ENCODE results near the gene TTN.
"Not testable (repeated sequence)": the region's sequence is repeated elsewhere in the genome, so short reads cannot be mapped to it uniquely, and the experiment has no call there.

Gene TTN

DNA sequence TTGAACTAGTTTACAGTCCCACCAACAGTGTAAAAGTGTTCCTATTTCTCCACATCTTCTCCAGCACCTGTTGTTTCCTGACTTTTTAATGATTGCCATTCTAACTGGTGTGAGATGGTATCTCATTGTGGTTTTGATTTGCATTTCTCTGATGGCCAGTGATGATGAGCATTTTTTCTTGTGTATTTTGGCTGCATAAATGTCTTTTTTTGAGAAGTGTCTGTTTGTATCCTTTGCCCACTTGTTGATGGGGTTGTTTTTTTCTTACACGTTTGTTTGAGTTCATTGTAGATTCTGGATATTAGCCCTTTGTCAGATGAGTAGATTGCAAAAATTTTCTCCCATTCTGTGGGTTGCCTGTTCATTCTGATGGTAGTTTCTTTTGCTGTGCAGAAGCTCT is 281.8 kb downstream of the TTN start:
- DNase-seq: not testable (repeated sequence)

DNA sequence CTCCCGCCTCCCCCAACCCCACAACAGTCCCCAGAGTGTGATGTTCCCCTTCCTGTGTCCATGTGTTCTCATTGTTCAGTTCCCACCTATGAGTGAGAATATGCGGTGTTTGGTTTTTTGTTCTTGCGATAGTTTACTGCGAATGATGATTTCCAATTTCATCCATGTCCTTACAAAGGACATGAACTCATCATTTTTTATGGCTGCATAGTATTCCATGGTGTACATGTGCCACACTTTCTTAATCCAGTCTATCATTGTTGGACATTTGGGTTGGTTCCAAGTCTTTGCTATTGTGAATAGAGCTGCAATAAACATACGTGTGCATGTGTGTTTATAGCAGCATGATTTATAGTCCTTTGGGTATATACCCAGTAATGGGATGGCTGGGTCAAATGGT is 282.2 kb downstream of the TTN start:
- not testable (repeated sequence) for DNase-seq

DNA sequence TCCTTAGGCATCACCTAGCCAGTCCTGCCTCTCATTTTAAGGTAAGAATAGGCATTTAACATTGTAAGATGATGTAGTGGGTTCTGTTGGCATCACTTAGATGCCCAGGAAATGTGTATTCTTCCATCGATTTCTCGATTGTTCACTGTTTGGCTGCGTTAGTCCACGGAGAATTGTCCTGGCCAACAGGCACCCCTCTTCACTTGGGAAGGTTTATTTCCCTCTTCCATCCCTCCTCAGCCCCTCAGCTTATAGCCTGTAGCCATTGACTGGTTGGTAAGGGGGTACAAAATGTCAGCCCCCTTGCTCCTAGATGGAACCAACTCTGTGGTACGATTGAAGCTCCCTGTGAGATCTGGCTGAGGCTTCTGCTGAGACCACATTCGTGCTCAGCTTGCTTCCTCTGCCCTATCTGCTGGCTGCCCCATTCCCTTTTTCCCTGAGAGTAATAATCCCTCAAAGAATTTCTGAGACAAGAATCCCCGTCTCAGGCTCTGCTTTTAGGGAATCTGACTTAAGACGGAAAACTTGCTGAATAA is 283.6 kb downstream of the TTN start:
- DNase-seq: no peak

DNA sequence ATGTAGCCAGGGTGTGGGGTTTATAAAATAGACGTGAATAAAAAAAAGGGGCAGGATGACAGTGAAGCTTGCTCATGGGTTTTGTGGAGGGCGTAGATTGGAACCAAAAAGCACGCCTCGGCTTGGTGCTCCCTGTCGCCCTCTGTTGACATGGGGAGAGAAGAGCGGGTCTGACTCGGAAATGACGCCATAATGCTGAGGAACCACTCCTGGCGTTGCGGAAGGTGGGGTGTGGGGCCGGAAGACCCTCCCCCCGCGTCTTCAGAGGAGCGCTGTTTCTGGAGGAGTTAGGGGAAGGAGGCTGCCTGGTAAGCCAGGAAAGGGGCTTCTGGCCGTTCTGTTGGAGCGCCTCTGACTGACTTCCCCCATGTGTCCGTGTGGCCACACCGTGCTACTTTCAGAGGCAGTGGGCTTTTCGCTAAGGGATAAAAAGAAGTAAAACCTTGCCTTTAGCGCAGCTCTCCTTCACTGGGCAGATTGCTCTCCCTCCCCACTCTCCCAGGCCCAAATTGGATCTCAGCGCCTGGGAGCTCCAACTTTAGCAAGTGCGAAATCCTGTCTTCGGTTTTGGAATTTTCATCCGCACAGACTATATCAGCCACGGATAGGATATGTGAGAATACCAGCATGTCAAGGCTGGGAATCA is 284.1 kb downstream of the TTN start:
- DNase-seq: peak; percentile 7 to 95

DNA sequence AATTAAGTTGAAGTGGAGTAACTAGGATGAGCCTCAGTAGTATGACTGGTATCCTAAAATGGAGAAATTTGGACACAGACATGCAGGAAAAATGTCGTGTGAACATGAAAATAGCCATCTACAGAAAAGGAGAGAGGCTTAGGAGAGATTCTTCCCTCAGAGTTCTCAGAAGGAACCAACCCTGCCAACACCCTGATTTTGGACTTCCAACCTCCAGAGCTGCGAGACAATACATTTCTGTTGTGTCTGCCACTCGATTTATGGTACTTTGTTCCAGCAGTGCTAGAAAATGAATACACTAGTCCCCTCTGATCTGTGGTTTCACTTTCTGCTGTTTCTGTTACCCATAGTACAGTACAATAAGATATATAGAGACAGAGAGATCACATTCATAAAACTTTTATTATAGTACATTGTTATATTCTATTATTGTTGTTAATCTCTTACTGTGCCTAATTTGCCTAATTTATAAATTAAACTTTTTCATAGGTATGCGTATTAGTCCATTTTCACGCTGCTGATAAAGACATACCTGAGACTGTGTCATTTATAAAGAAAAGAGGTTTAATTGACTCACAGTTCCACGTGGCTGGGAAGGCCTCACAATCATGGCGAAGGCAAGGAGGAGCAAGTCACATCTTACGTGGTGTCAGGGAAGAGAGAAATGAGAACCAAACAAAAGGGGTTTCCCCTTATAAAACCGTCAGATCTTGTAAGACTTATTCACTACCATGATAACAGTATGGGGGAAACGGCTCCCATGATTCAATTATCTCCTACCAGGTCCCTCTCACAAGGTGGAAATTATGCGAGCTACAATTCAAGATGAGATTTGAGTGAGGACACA is 285.7 kb downstream of the TTN start:
- no peak for DNase-seq

- no peak for DNase-seq
Observed at GRCh38 chr2:178517496-178517895, 289.7 kb downstream of the TTN start.

DNA sequence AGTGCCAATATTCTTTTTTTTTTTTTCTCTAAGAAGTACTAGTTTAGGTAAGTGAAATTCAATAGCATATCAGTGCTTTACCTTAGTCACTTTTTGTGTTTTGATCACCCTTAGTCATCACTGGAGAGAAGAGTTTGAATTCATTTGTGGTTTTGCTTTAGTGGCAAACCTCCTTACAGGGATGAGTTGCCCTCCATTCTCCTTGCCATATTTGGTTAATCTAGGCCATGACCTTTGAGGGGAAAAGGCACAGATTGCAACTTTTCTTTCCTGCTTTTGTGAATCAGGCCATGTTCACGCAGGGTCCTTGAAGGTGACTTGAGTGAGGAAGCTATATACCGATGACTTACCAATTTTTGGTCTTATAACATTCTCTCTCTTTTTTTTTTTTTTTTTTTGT is 292.6 kb downstream of the TTN start:
- no peak for DNase-seq

DNA sequence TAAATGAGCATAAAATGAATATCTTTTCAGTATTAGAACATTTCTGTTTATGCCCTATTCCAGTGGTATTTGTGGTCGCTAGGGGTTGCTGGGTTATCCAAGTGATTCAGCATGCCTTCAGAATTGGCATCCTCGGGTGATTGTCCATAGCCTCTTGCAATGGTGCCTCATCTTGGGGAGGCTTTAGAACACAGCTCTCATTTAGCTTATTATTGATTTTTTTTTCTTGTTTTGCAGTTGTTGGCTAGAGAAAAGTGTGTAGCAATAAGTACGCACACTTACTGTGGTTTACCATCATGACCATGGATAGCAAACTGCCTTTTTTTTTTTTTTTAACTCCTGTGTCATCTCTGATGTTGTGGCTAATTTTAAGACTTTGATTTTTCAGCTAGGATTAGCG is 293.3 kb downstream of the TTN start:
- DNase-seq: no peak

DNA sequence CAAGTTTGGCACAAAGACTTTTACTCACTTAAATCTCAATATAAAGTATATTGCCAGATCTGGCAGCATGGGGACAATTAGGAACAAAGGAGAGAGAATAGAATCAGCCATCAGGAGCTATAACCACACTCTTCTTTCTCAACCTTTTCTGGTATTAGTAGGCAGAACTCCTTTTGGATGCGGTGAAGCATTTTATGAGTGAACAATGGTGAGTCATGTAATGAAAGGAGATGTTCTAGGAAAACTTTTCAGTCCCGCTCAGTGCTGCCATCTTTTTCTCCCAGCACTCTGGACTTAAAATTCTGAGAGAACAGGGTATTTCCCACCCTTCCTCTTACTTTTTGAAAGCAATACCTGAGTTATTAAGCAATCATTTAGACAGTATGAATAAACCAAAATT is 294.7 kb downstream of the TTN start:
- DNase-seq: no peak

GRCh38 chr2:178510384-178510783 is 296.8 kb downstream of the TTN start:
- DNase-seq: no peak

DNA sequence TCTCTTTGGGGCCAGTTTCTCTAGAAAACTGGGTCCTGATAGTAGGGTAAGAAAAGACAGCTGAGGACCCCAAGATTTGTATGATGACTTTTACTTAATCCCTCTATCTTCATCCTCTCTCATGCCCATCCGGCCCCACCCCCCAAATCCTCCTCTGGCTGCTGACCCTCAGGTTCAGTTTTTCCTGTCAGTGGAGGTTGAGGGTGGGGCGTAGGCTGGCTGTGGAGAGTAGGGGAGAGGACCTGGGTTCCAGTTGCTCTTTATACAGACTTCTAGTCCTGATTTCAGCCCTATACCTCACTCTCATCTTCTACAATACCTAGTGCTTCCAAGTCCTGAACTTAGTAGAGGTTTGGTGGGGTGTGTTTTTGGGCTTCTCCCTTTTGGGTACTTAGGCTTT is 298.6 kb downstream of the TTN start:
- DNase-seq: no peak

DNA sequence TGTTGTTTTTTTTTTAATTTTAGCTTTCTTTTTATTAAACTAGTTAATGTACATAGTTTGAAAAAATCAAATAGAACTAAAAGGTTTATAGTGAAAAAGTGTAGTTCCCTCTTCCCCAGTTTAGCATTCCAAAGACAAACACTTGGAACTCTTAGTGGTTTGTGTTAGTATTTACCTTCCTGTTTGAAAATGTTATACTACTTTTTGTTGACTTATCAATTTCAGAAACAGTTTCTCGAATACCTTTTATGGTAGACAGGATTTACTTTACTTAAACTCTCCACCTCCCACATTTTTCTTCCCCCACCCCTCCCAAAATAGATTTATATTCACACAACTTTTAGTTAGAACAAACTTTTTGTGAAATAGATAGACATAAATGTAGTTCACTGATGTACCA is 300.3 kb downstream of the TTN start:
- no peak for DNase-seq

GRCh38 chr2:178506524-178506923 is 300.7 kb downstream of the TTN start:
- no peak for DNase-seq

DNA sequence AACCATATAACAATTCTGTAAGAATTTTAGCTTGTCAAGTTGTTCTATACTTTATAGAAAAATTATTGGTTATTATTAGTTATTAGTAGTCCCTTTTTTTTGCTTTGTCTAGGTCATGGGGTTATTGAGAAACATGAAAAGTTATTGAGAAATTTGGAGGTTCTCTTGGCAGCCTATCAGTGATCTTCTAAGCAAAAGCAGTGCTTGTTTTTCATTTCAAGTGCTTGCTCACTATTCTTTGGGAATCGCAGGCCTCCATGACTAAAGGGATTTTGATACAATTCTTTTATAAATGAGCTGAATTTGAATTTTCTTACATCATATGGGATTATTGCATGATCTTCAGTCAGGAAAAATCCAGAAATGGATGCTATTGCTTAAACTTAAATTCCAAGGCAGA is 301.1 kb downstream of the TTN start:
- DNase-seq: no peak

DNA sequence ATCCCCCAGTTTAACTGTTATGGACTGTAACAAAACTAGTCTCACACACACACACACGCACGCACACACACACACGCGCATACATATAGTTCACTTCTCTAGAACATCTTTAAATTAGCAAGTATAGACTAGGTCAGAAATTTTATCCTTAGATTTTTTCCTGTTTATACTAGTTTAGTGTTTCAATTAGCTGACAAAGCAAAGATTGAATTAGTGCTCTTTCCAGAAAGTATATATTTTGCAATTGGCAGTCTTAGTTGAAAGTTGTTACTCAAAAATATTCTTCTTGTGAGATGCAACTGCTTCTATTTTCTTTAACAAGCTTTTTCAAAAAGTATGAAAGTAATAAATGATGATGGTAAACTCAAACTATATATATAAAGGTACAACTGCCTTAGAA is 304.5 kb downstream of the TTN start:
- no peak for DNase-seq

DNA sequence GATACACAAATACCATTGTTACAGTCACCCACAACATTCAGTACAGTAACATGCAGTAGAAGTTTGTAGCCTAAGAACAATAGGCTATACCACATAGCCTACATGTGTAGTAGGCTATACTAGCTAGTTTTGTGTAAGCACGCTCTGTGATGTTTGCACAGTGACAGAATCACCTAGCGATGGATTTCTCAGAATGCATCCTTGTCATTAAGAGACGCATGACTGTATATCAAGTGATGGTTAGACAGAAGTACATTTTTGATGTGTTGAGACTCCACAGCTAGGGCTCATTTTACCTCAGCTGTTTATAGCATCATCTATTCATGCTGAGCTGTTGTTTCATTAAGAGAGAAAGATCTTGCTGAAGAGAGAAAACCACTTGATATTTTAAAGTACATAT is 307.6 kb downstream of the TTN start:
- no peak for DNase-seq

- no peak for DNase-seq
Observed at GRCh38 chr2:178498137-178498536, 309.1 kb downstream of the TTN start.

DNA sequence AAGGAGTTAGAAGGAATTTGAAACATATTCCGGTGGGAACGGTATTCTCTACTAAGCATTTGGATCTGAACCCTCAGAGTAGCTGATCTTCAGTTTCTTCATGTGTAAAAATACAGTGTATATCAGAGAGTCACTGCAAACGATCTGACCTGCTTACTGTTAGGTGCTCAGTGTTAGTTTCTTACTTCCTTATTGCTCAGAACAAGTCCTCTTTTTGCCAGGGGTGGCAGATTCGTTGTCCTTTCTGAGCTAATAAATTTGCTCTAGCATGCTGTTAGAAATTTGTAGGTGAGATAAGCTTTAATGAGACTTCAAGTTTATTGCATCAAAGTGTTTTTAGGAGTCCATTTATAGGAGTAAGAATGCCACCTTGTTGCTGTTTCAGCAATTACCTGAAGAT is 311.2 kb downstream of the TTN start:
- no peak for DNase-seq

- DNase-seq: no peak
Observed at GRCh38 chr2:178491612-178492011, 315.6 kb downstream of the TTN start.

- DNase-seq: no peak
Observed at GRCh38 chr2:178485356-178485755, 321.9 kb downstream of the TTN start.

DNA sequence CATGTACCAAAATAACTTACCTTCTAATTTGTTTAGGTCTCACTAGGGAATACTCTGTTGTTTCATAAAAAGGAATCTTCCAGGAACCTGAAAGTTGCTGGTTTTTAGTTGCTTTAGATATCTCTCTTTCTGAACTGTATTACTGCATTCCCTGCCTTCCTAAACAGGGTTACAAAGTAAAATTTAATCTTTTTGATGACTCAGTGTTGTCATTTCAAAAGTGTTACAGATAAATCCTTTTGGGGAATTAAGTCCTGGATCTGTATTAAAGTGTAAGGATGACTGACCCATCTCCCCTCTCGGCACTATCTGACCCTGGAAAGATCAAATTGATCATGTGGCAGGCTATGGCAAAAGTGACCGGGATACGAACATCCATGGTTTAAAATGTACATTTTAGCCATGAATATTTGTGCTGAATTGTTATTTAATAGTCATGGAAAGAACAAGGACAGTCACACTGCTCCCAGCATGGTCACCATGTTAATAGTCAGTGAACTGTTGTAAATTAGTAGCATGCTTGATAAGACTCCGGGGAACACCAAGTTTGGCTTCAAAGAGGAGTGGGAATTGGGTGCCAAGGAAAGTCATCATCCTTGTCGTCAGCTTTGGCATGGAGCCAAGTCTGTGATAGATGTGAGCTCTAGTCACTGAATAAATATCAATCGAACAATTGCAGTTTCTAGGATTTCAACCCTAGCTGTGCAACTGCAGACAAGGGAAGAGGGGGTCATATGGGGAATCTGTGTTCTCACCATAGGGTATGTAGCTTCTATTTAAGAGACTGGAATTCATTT is 322.8 kb downstream of the TTN start:
- no peak for DNase-seq

DNA sequence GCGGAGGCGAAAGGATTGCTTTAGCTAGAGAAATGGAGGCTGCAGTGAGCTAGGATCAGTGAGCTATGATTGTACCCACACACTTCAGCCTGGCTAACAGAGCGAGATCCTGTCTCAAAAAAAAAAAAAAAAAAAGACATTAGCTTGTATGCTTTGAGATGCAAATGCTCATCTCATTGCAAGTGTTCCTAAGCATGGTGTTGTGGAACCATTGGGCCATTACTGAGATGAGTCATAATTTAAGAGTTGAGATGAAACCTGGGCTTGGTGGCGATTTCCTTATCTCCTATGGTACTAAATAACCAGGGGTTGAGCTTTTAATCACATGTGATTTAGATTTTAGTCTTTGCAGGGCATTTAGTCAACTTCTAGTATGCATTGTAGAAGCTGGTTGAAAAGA is 324.8 kb downstream of the TTN start:
- DNase-seq: no peak

Measured in bone marrow (tissue), 2 donors.